ENCODE data around the gene UBE3D. TPM values are rescaled to one million over a fixed set of nuclear protein-coding genes. Genes with fewer than 3 reads are reported as not detected.

UBE3D gene
- polyA plus RNA-seq, 1 donor (not counting 4 experiments of a cell fraction or from before 2014, with no cell fraction given), result 6.3 TPM

DNA sequence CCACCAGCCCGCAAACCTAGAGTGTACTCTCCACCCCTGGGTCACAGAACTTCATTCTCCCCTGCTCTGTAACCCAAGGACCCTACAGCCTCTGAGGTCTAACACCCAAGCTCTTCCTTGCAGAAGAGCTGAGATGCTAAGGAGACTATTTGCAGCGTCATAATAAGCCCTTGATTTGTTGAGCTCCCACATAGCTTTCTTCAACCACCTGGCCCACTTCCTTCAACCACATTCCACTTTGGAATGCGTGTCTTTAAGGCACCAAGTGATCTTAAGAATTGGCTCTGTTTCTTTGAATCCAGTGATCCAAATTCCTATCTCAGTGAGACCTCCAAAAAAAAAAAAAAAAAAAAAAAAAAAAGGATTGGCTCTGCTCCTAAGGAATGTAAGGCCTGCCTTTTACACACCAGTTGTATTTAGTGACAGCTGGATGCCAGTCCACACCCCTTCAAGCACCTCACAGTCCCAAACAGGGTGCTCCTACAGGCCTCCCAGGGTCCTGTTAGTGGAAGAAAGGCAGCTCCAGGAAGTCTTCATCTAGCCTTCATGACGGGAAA lies 106.2 kb downstream of the UBE3D start:
- dilution Hi-C loops (cut with MboI; ENCODE audit: extremely low pct_ligation_motif_present, low sequenced_read_pairs), result no loop called here
- no peak overlapping the region for H2AFZ ChIP-seq (ENCODE audit: control insufficient read depth, low read length)
- no peaks in the 10 kb centered on the region for H3K27me3 ChIP-seq (ENCODE audit: control insufficient read depth, extremely low read depth, insufficient read depth, low read length)

DNA sequence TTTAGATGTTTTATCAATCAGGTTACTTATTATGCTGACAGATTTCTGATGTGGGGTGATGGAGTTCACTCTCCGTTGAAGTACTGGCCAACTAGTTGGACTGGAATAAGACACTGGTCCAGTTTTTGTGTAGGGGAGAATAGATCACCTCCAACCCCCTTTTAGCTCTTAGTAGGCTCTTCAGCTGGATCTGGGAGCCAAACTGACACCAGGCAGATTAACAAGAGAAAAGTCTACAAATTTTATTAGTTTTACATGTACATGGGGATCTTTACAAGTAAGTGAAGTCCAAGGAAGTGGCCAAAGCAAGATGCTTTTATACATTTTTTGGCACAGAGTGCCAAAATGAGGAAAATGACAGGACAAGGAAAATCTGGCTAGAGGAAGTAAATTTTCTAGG lies 107.1 kb downstream of the UBE3D start:
- Histone ChIP-seq H4K20me1 (ENCODE audit: control insufficient read depth, extremely low read depth, insufficient read depth, low read length) (no peaks in the 10 kb centered on the region), H3K9me1 (ENCODE audit: control insufficient read depth, extremely low read depth, insufficient read depth, low read length) (no peaks in the 10 kb centered on the region), H3K9ac (ENCODE audit: control insufficient read depth, extremely low read depth, insufficient read depth, low read length) (no peak overlapping the region), H3K9me3 (ENCODE audit: control insufficient read depth, low read depth, low read length) (no peaks in the 10 kb centered on the region), H3K4me2 (ENCODE audit: control insufficient read depth, extremely low read depth, insufficient read depth, low read depth, low read length) (no peak overlapping the region), H2AFZ (ENCODE audit: control insufficient read depth, low read length) (no peak overlapping the region), H3K27me3 (ENCODE audit: control insufficient read depth, extremely low read depth, insufficient read depth, low read length) (no peaks in the 10 kb centered on the region), H3K36me3 (ENCODE audit: control insufficient read depth in 2 of 2, extremely low read depth in 1 of 2, insufficient read depth in 2 of 2, low read length in 2 of 2) (no peaks in the 10 kb centered on the region), H3K4me1 (ENCODE audit: control insufficient read depth, extremely low read depth, insufficient read depth, low read length) (peaks cover 15% of the 10 kb centered on the region), H3K27ac (ENCODE audit: control insufficient read depth, insufficient read depth, low read length) (no peak overlapping the region), H3K79me2 (ENCODE audit: control insufficient read depth, insufficient read depth, low read length) (no peaks in the 10 kb centered on the region), H3K4me3 (ENCODE audit: control insufficient read depth in 2 of 3, extremely low read depth in 1 of 3, insufficient read depth in 2 of 3, low read depth in 1 of 3, low read length in 3 of 3) (no peak overlapping the region)
- DNase-seq (ENCODE audit: low read depth, low spot score), result no peak
- dilution Hi-C loops (cut with MboI; ENCODE audit: extremely low pct_ligation_motif_present, low sequenced_read_pairs), result no loop called here
- no peak for FAIRE-seq
- no peak for TF ChIP-seq EZH2 (IDR thresholded peaks at IDR 0.05; ENCODE audit: low read length)
- TF ChIP-seq, protein P1, sequence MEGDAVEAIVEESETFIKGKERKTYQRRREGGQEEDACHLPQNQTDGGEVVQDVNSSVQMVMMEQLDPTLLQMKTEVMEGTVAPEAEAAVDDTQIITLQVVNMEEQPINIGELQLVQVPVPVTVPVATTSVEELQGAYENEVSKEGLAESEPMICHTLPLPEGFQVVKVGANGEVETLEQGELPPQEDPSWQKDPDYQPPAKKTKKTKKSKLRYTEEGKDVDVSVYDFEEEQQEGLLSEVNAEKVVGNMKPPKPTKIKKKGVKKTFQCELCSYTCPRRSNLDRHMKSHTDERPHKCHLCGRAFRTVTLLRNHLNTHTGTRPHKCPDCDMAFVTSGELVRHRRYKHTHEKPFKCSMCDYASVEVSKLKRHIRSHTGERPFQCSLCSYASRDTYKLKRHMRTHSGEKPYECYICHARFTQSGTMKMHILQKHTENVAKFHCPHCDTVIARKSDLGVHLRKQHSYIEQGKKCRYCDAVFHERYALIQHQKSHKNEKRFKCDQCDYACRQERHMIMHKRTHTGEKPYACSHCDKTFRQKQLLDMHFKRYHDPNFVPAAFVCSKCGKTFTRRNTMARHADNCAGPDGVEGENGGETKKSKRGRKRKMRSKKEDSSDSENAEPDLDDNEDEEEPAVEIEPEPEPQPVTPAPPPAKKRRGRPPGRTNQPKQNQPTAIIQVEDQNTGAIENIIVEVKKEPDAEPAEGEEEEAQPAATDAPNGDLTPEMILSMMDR (optimal IDR thresholded peaks at IDR 0.05 in 1 of 3, IDR thresholded peaks at IDR 0.05 in 1 of 3, conservative IDR thresholded peaks at IDR 0.05 in 1 of 3; ENCODE audit: extremely low read depth in 1 of 3, insufficient read depth in 2 of 3, low read length in 3 of 3), result no peak

More for the DNA sequence above, 106.2 kb downstream of the UBE3D start:
- Histone ChIP-seq H3K27ac (ENCODE audit: control insufficient read depth, insufficient read depth, low read length) (no peak overlapping the region), H3K4me3 (ENCODE audit: control insufficient read depth in 2 of 3, extremely low read depth in 1 of 3, insufficient read depth in 2 of 3, low read depth in 1 of 3, low read length in 3 of 3) (no peak overlapping the region), H3K9me3 (ENCODE audit: control insufficient read depth, low read depth, low read length) (no peaks in the 10 kb centered on the region), H4K20me1 (ENCODE audit: control insufficient read depth, extremely low read depth, insufficient read depth, low read length) (no peaks in the 10 kb centered on the region), H3K4me1 (ENCODE audit: control insufficient read depth, extremely low read depth, insufficient read depth, low read length) (peaks cover 19% of the 10 kb centered on the region), H3K79me2 (ENCODE audit: control insufficient read depth, insufficient read depth, low read length) (no peaks in the 10 kb centered on the region), H3K36me3 (ENCODE audit: control insufficient read depth in 2 of 2, extremely low read depth in 1 of 2, insufficient read depth in 2 of 2, low read length in 2 of 2) (no peaks in the 10 kb centered on the region), H3K9me1 (ENCODE audit: control insufficient read depth, extremely low read depth, insufficient read depth, low read length) (no peaks in the 10 kb centered on the region), H3K4me2 (ENCODE audit: control insufficient read depth, extremely low read depth, insufficient read depth, low read depth, low read length) (no peak overlapping the region), H3K9ac (ENCODE audit: control insufficient read depth, extremely low read depth, insufficient read depth, low read length) (no peak overlapping the region)
- no peak for TF ChIP-seq EZH2 (IDR thresholded peaks at IDR 0.05; ENCODE audit: low read length)
- TF ChIP-seq, protein P1 (optimal IDR thresholded peaks at IDR 0.05 in 1 of 3, IDR thresholded peaks at IDR 0.05 in 1 of 3, conservative IDR thresholded peaks at IDR 0.05 in 1 of 3; ENCODE audit: extremely low read depth in 1 of 3, insufficient read depth in 2 of 3, low read length in 3 of 3), result no peak
- FAIRE-seq (no peak), DNase-seq (ENCODE audit: low read depth, low spot score) (no peak)

Data from keratinocyte (primary cell).